K562 (cell line): Measurements from ENCODE around the gene AVPI1. TPM values are rescaled to one million over a fixed set of nuclear protein-coding genes. Genes with fewer than 3 reads are reported as not detected.

ENCODE experiments used
- AFF4 ChIP-seq: sonication (generic); formaldehyde crosslinking; IDR thresholded peaks from 2 replicates; pipeline ENCODE4 v1.8.0; 2023; ENCODE audit warnings: mild to moderate bottlenecking, missing genetic modification reagents
- ATF7 ChIP-seq: fragments of 450-650 bp; IDR thresholded peaks from 2 replicates; pipeline ENCODE4 v1.7.1; 2014; ENCODE audit warnings: mild to moderate bottlenecking, moderate library complexity
- BDP1 ChIP-seq: IDR thresholded peaks from 3 replicates; pipeline ENCODE4 v1.6.1; 2011; ENCODE audit not compliant: insufficient read length, insufficient read depth
- CBFA2T3 ChIP-seq: fragments of 450-650 bp; IDR thresholded peaks from 2 replicates; pipeline ENCODE4 v1.6.1; 2017
- NONO ChIP-seq, 2 experiments: fragments of 200-400 bp in 1 of 2; fragments of 450-650 bp in 1 of 2; formaldehyde crosslinking in 1 of 2; IDR thresholded peaks; 2 replicates each; pipeline ENCODE4 v1.6.1; 2017; ENCODE audit warnings: low read depth in 2 of 2, mild to moderate bottlenecking in 2 of 2, moderate library complexity in 2 of 2, low read length in 1 of 2
- NR2C2 ChIP-seq, 2 experiments: fragments of 200-800 bp in 1 of 2; sonication (Bioruptor generic) in 1 of 2; sonication (generic) in 1 of 2; formaldehyde crosslinking in 1 of 2; IDR thresholded peaks; 2 replicates each; pipeline versions ENCODE4 v1.6.1 to v1.8.0; 2016 to 2022; ENCODE audit warnings: mild to moderate bottlenecking in 1 of 2, missing compliant biosample characterization in 1 of 2, missing genetic modification characterization in 1 of 2, missing genetic modification reagents in 1 of 2
- PATZ1 ChIP-seq: fragments of 250-450 bp; sonication (Bioruptor Pico); IDR thresholded peaks from 2 replicates; pipeline ENCODE4 v1.5.0; 2020; ENCODE audit warnings: mild to moderate bottlenecking, borderline replicate concordance
- PHB2 ChIP-seq: fragments of 450-650 bp; IDR thresholded peaks from 2 replicates; pipeline ENCODE4 v1.6.1; 2017; ENCODE audit warnings: low read depth
- PML ChIP-seq: IDR thresholded peaks from 2 replicates; pipeline ENCODE4 v1.6.1; 2012; ENCODE audit warnings: low read length, inconsistent platforms
- POU5F1 ChIP-seq: fragments of 150-350 bp; IDR thresholded peaks from 2 replicates; pipeline ENCODE4 v1.6.1; 2014; ENCODE audit warnings: borderline replicate concordance, low read length, low read depth, mild to moderate bottlenecking; ENCODE audit not compliant: partially characterized antibody
- RBM17 ChIP-seq: fragments of 200-400 bp; formaldehyde crosslinking; IDR thresholded peaks from 2 replicates; pipeline ENCODE4 v1.6.1; 2017; ENCODE audit warnings: low read depth, mild to moderate bottlenecking, low read length, borderline replicate concordance
- SLC30A9 ChIP-seq: fragments of 250-450 bp; sonication (Bioruptor Pico); IDR thresholded peaks from 2 replicates; pipeline ENCODE4 v1.8.0; 2022; ENCODE audit warnings: mild to moderate bottlenecking, moderate library complexity
- SPI1 ChIP-seq: IDR thresholded peaks from 2 replicates; pipeline ENCODE4 v1.6.1; 2011; ENCODE audit warnings: low read depth, low read length, control low read depth, borderline replicate concordance
- STAG1 ChIP-seq: sonication (generic); formaldehyde crosslinking; IDR thresholded peaks from 2 replicates; pipeline ENCODE4 v1.5.0; 2020; ENCODE audit warnings: missing genetic modification reagents, borderline replicate concordance
- TAL1 ChIP-seq: fragments of 450-650 bp; IDR thresholded peaks from 2 replicates; pipeline ENCODE4 v1.6.1; 2016; ENCODE audit warnings: mild to moderate bottlenecking
- TBL1XR1 ChIP-seq, 2 experiments: IDR thresholded peaks; 2 replicates each; pipeline ENCODE4 v1.6.1; 2012; ENCODE audit warnings: improper control_type of control experiment in 2 of 2, low read length in 2 of 2, mild to moderate bottlenecking in 1 of 2
- TEAD1 ChIP-seq, 2 experiments: fragments of 450-650 bp in 1 of 2; sonication (generic) in 1 of 2; formaldehyde crosslinking; IDR thresholded peaks; 2 replicates each; pipeline versions ENCODE4 v1.4.0 to v1.8.0; 2020 to 2022; ENCODE audit warnings: mild to moderate bottlenecking in 2 of 2, missing genetic modification reagents in 1 of 2
- YY1 ChIP-seq, 3 experiments: IDR thresholded peaks; 2 replicates each; pipeline ENCODE4 v1.6.1; 2011; ENCODE audit warnings: low read length in 2 of 3, mild to moderate bottlenecking in 2 of 3, moderate library complexity in 2 of 3, borderline replicate concordance in 1 of 3, control low read depth in 1 of 3, low read depth in 1 of 3; ENCODE audit not compliant: insufficient read depth in 3 of 3, insufficient replicate concordance in 2 of 3, control insufficient read depth in 1 of 3, insufficient read length in 1 of 3; ENCODE audit errors: extremely low read depth in 1 of 3
- ZFP1 ChIP-seq: fragments of 450-650 bp; formaldehyde crosslinking; IDR thresholded peaks from 2 replicates; pipeline ENCODE4 v1.4.0; 2020; ENCODE audit warnings: mild to moderate bottlenecking, mixed read lengths
- ZNF165 ChIP-seq: fragments of 250-450 bp; sonication (Bioruptor Pico); IDR thresholded peaks from 2 replicates; pipeline ENCODE4 v1.4.0; 2020; ENCODE audit warnings: borderline replicate concordance
- ZNF583 ChIP-seq: fragments of 250-450 bp; sonication (Bioruptor Pico); IDR thresholded peaks from 2 replicates; pipeline ENCODE4 v1.4.0; 2020
- polyA plus RNA-seq, 8 experiments: library from polyadenylated mRNA; depleted of rRNA in 4 of 8; stranded (reverse) in 5 of 8; unstranded in 3 of 8; fragments of >200 nt; fragmentation: Nextera tagmentation in 2 of 8; fragmentation: Illumina TruSeq in 1 of 8; extraction: Ambion mirVana in 2 of 8; extraction: Trizol in 1 of 8; gene quantifications; 2 replicates each; pipeline versions ENCODE4 v1.2.1 to v1.2.3, GENCODE V29; 2011 to 2014; ENCODE audit warnings: inconsistent platforms in 1 of 8, missing spikeins in 1 of 8
- total RNA-seq, 7 experiments: library from RNA; depleted of rRNA in 6 of 7; stranded (reverse); fragments of >200 nt in 6 of 7; fragmentation: Illumina TruSeq in 2 of 7; extraction: Trizol in 2 of 7; gene quantifications; 2 replicates each; pipeline versions ENCODE4 v1.2.1 to v1.2.3, GENCODE V29; 2011 to 2021; ENCODE audit warnings: low replicate concordance in 1 of 7

The AVPI1 gene
- total and polyA plus RNA-seq, 9 of the 15 experiments (the other 6 are each of a cell fraction or from before 2014, with no cell fraction given) = 0.90 to 10.4 (median 7.4) TPM

- TF ChIP-seq PATZ1 (CRISPR knock-in tag) (no peak), ZNF165 (CRISPR knock-in tag) (no peak), RBM17 (no peak), TBL1XR1 (IDR thresholded peaks at IDR 0.05; ENCODE audit: low read length in 2 of 2) (0 out of 4 replicates have a peak, but pooled peaks of 1 of the 2 experiments have one; percentile 21), ZNF583 (CRISPR knock-in tag) (peak; percentile 76; the same call in 1 of the 2 replicates), TEAD1 (CRISPR knock-in tag; IDR thresholded peaks at IDR 0.05) (peak; percentile 98 to 99), PHB2 (no peak), ZFP1 (CRISPR knock-in tag) (no peak), STAG1 (CRISPR knock-in tag) (no peak), NONO (IDR thresholded peaks at IDR 0.05; ENCODE audit: low read depth in 2 of 2, low read length in 1 of 2) (no peak; a peak in 1 of 4 replicates), ATF7 (peak; percentile 96), SPI1 (no peak), AFF4 (no peak), TAL1 (no peak), SLC30A9 (CRISPR knock-in tag) (no peak), BDP1 (no peak), CBFA2T3 (peak; percentile 15; the same call in 1 of the 2 replicates), NR2C2 (CRISPR knock-in tag; IDR thresholded peaks at IDR 0.05) (no peak), NR2C2 (tag; IDR thresholded peaks at IDR 0.05) (peak; percentile 68), POU5F1 (no peak), YY1 (IDR thresholded peaks at IDR 0.05; ENCODE audit: borderline replicate concordance in 1 of 3, control insufficient read depth in 1 of 3, extremely low read depth in 1 of 3, insufficient read depth in 3 of 3, insufficient read length in 1 of 3, insufficient replicate concordance in 2 of 3, low read depth in 1 of 3, low read length in 2 of 3) (peak in 1 of 3 experiments; percentile 51), PML (no peak)
Observed at GRCh38 chr10:97686962-97687784, at the start of gene AVPI1 (continued).
